Fibroblast of the aortic adventitia (primary cell): ENCODE data around the gene COL17A1. TPM values are rescaled to one million over a fixed set of nuclear protein-coding genes. Genes with fewer than 3 reads are reported as not detected.

Source experiments
- DNase-seq: peaks from one replicate; pipeline ENCODE4 v3.0.0-alpha.2; 2010; ENCODE audit warnings: low read depth
- H3K4me3 ChIP-seq: 2 replicates; pipeline ENCODE4 v1.5.1; 2011; ENCODE audit warnings: low read depth, mild to moderate bottlenecking, control low read depth, low read length, moderate library complexity
- total RNA-seq: library from RNA; depleted of rRNA; stranded (reverse); fragments of >200 nt; gene quantifications from 2 replicates; pipeline ENCODE4 v1.2.3, GENCODE V29; 2012; ENCODE audit warnings: low replicate concordance
- TF ChIP-seq, protein P1 (sequence below): IDR thresholded peaks from 2 replicates; pipeline ENCODE4 v1.5.1; 2011; ENCODE audit warnings: mild to moderate bottlenecking, low read length, control low read depth, inconsistent platforms; ENCODE audit not compliant: insufficient read depth

The COL17A1 gene
- total RNA-seq, 1 donor = 2.0 TPM

DNA sequence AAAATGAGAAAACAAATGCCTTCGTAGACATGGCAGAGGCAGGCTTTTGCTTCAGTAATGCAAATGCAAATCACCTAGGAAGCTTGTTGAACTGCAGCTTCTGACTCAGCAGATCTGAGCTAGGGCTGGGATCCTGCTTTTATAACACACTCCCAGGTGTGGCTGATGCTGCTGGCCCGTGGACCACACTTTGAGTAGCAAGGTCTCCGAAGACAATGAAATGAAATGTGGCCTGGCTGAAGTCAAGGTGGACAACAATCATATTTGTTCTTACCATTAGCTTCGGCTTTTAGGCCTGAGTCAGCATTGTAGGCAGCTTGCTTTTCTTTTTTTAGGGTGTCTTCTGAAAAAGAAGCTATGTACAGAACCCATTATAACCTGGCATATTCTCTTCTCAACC is 26.3 kb downstream of the COL17A1 start:
- TF ChIP-seq, protein P1, sequence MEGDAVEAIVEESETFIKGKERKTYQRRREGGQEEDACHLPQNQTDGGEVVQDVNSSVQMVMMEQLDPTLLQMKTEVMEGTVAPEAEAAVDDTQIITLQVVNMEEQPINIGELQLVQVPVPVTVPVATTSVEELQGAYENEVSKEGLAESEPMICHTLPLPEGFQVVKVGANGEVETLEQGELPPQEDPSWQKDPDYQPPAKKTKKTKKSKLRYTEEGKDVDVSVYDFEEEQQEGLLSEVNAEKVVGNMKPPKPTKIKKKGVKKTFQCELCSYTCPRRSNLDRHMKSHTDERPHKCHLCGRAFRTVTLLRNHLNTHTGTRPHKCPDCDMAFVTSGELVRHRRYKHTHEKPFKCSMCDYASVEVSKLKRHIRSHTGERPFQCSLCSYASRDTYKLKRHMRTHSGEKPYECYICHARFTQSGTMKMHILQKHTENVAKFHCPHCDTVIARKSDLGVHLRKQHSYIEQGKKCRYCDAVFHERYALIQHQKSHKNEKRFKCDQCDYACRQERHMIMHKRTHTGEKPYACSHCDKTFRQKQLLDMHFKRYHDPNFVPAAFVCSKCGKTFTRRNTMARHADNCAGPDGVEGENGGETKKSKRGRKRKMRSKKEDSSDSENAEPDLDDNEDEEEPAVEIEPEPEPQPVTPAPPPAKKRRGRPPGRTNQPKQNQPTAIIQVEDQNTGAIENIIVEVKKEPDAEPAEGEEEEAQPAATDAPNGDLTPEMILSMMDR = no peak
- no peak for DNase-seq

DNA sequence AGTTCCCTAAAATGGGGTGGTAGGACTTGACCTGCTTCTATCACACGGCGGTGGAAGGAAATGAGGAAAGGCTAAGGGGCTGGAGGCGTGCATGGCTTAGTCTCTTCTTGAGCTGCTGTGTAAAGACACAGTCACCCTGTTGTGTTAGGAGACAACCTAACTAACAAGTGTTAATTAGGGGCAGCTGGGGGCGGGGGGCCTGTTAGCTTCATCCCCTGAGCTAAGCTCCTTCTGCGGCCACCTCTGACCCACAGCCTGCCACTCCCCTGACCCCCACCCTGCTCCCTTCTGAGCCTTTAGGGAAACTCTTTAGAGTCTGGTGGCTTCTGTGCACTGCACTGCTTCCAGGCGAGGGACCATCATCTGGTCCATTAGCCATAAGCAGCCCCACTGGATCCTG is 28.0 kb downstream of the COL17A1 start:
- TF ChIP-seq, protein P1 = no peak
- H3K4me3 ChIP-seq = no peak overlapping the region
- no peak for DNase-seq

More for the DNA sequence above, 26.3 kb downstream of the COL17A1 start:
- H3K4me3 ChIP-seq = no peak overlapping the region

DNA sequence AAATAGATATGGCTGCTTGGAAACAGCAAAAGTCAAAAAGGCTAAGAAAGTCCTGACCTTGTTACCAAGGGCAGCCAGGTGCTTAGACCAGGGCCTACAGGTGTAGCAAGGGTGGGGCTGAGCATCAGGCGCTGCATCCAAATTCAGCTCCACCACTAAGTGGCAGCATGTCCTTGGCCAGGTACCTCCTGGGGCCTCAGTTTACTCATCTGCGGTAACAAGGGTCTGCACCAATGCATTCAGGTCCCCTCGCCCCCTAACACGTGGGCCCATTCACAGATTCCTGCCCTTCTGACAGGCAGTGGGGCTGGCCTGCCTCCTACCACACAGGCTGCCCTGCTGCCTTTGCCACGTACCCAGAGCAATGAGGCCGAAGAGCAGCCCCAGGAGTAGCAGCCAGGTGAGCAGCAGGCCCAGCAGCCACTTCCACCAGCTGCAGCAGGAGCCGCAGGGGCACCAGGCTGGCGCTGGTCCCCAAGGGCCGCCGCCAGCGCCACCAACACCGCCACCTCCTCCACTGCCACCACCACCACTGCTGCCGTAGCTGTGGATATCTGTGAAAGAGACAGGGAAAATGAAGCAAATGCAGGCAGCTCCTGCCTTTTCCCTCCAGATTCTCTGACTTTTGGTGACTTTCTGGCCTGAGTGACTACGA is 28.9 kb downstream of the COL17A1 start:
- no peak for DNase-seq
- TF ChIP-seq, protein P1 = no peak
- no peak overlapping the region for H3K4me3 ChIP-seq

DNA sequence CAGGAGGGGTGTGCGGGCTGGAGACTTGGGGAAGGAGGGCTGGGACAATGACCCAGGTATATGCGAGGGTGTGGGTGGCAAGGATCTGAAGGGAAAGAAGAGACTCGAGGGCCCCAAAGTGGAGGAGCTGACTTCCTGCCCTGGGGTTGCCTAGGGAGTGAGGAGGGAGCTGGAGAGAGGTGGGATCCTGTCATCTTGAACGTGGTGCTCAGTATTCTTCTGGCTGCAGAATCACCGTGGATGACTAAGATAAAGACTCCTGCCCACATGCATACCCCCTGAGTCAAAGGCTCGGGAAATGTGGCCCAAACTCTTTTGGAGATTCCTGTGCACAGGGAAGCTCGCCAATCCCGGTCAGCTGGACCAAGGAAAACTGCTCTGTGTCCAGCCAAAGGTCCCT is 31.2 kb downstream of the COL17A1 start:
- H3K4me3 ChIP-seq = no peak overlapping the region
- TF ChIP-seq, protein P1 = no peak

DNA sequence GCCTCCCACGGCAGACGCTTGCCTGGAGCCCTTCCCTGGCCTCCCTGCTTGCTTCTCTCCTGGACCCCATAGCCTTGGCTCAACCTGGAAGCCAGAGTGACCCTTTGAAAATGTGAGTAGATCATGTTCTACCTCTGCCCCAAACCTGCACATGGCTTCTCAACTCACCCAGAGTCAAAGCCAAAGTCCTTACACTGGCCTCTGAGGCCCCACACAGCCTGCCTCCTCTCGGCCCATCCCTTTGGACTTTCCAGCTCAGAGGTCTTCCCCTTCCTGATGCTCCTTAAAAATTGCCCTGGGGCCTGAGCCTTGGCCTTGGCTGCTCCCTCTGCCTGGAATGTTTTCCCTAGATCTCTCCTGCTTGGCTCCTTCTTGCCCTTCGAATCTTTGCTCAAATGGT is 32.5 kb downstream of the COL17A1 start:
- no peak overlapping the region for H3K4me3 ChIP-seq
- TF ChIP-seq, protein P1 = no peak
- no peak for DNase-seq

More for the DNA sequence above, 31.2 kb downstream of the COL17A1 start:
- peak; percentile 70 for DNase-seq

DNA sequence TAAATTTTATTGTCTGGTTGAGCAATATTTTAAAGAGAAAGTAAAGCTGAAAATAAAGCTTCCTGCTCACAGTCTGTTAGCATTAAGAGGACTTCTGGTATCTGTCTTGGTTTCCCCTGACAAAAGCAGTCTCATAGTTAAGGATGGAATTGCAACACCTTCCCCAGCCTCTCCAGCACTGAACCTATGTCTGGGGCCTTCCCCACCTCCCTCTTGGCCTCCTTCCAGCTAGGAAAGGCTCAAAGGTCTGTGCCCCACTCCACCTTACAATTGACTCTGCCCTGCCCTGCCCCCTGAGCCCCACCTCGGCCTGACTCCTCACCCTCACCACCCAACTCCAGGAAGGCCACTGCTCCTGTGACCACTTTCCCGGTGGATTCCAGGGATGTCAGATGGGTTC is 33.2 kb downstream of the COL17A1 start:
- TF ChIP-seq, protein P1 = no peak
- no peak overlapping the region for H3K4me3 ChIP-seq
- DNase-seq = peak; percentile 56
